HepG2 (cell line): Measurements from ENCODE around the gene AKAP9. TPM values are rescaled to one million over a fixed set of nuclear protein-coding genes. Genes with fewer than 3 reads are reported as not detected.

ENCODE experiments used
- ATAC-seq: fragments of 200-7000 bp; cut with Tn5 transposase; 3 replicates; pipeline ENCODE4 v1.9.1; 2020; ENCODE audit warnings: mild to moderate bottlenecking, moderate library complexity
- BruUV-seq: library from RNA; stranded (reverse); fragments of 400-500 nt; replicated peaks from 2 replicates; lab custom pipeline; 2021; lab: Mats Ljungman, UMichigan
- CTCF ChIA-PET: fragments of 300-600 bp; formaldehyde crosslinking; extraction: SDS; loops from one replicate; lab custom pipeline; 2021; ENCODE audit warnings: low total read pairs, inconsistent platforms, low intra/inter-chr PET ratio; lab: Yijun Ruan, JAX
- POLR2A ChIA-PET: fragments of 350-600 bp; sonication (Branson Sonifier 250); formaldehyde crosslinking; loops from one replicate; lab custom pipeline; 2020; ENCODE audit warnings: antibody characterized with exemption, inconsistent platforms; lab: Yijun Ruan, JAX
- DNase-seq: peaks from one replicate; pipeline ENCODE4 v3.0.0-alpha.2; 2015; ENCODE audit warnings: low spot score
- FAIRE-seq: peaks from 3 replicates; lab custom pipeline; 2011; peaks lifted over from hg19 to GRCh38; lab: Jason Lieb, UNC
- H2AFZ ChIP-seq: one replicate; pipeline ENCODE4 v1.6.1; 2011; ENCODE audit warnings: low read length, inconsistent platforms
- H3K27ac ChIP-seq: fragments of 300-600 bp; 3 replicates; pipeline ENCODE4 v1.8.0; 2011; ENCODE audit warnings: mixed run types, mild to moderate bottlenecking, mixed read lengths, low read length, inconsistent platforms; ENCODE audit not compliant: insufficient read depth; ENCODE audit errors: extremely low read length
- H3K27me3 ChIP-seq, 2 experiments: fragments of 200-600 bp in 1 of 2; 2 replicates in 1 of 2; 3 replicates in 1 of 2; pipeline versions ENCODE4 v1.6.0 to v1.8.0; 2011; ENCODE audit warnings: low read length in 2 of 2, mild to moderate bottlenecking in 2 of 2, moderate library complexity in 2 of 2, inconsistent platforms in 1 of 2; ENCODE audit not compliant: insufficient read depth in 2 of 2, control insufficient read depth in 1 of 2
- H3K36me3 ChIP-seq, 2 experiments: fragments of 200-600 bp in 1 of 2; replicated peaks in 1 of 2; 2 replicates in 1 of 2; 3 replicates in 1 of 2; pipeline versions ENCODE4 v1.5.1 to v1.8.0; 2011; ENCODE audit warnings: low read length in 2 of 2, inconsistent platforms in 1 of 2; ENCODE audit not compliant: insufficient read depth in 2 of 2, control insufficient read depth in 1 of 2
- H3K4me1 ChIP-seq: 2 replicates; pipeline ENCODE4 v1.5.1; 2012; ENCODE audit warnings: low read length, inconsistent platforms; ENCODE audit not compliant: insufficient read depth
- H3K4me2 ChIP-seq: 2 replicates; pipeline ENCODE4 v1.6.0; 2011; ENCODE audit warnings: low read depth, low read length, inconsistent platforms
- H3K4me3 ChIP-seq, 3 experiments: fragments of 200-600 bp in 1 of 3; sonication (generic), shearing (Covaris generic) in 1 of 3; replicated peaks in 1 of 3; 2 replicates each; pipeline ENCODE4 v1.5.1; 2011 to 2016; ENCODE audit warnings: low read length in 3 of 3, inconsistent platforms in 2 of 3, low read depth in 2 of 3, mild to moderate bottlenecking in 2 of 3, control low read depth in 1 of 3, mixed read lengths in 1 of 3; ENCODE audit not compliant: insufficient read depth in 1 of 3
- H3K79me2 ChIP-seq: one replicate; pipeline ENCODE4 v1.6.1; 2011; ENCODE audit warnings: low read length, inconsistent platforms; ENCODE audit not compliant: insufficient read depth
- H3K9ac ChIP-seq: 2 replicates; pipeline ENCODE4 v1.6.0; 2011; ENCODE audit warnings: mild to moderate bottlenecking, low read depth, low read length, inconsistent platforms; ENCODE audit not compliant: insufficient read depth
- H3K9me3 ChIP-seq: 2 replicates; pipeline ENCODE4 v1.5.1; 2012; ENCODE audit warnings: mild to moderate bottlenecking, low read length
- H4K20me1 ChIP-seq: 2 replicates; pipeline ENCODE4 v1.6.0; 2011; ENCODE audit warnings: inconsistent platforms, mild to moderate bottlenecking, low read length, moderate library complexity; ENCODE audit not compliant: insufficient read depth
- ARNT2 ChIP-seq: sonication (generic); formaldehyde crosslinking; IDR thresholded peaks from 2 replicates; pipeline ENCODE4 v1.8.0; 2022; ENCODE audit warnings: mild to moderate bottlenecking, low read depth, missing genetic modification reagents, moderate library complexity
- EHMT2 ChIP-seq: fragments of 200-600 bp; sonication (generic); IDR thresholded peaks from 2 replicates; pipeline ENCODE4 v1.7.0; 2017; ENCODE audit warnings: antibody characterized with exemption, low read depth, low read length, borderline replicate concordance
- KLF11 ChIP-seq: IDR thresholded peaks from 2 replicates; pipeline ENCODE4 v1.6.1; 2016; ENCODE audit warnings: missing compliant biosample characterization
- MAFF ChIP-seq: IDR thresholded peaks from 2 replicates; pipeline ENCODE4 v1.6.1; 2011; ENCODE audit warnings: low read depth, low read length, improper control_type of control experiment
- MAFK ChIP-seq, 2 experiments: IDR thresholded peaks in 1 of 2; conservative IDR thresholded peaks in 1 of 2; 2 replicates each; pipeline ENCODE4 v1.6.1; 2011; ENCODE audit warnings: improper control_type of control experiment in 2 of 2, low read length in 2 of 2
- TEAD3 ChIP-seq: optimal IDR thresholded peaks from 2 replicates; pipeline ENCODE3; 2016; ENCODE audit warnings: borderline replicate concordance
- WGBS: methylation state at CpG from one replicate; pipeline ENCODE4 v1.1.6; 2017; ENCODE audit warnings: low lambda C conversion rate; 5-methylcytosine and 5-hydroxymethylcytosine counted together
- in situ Hi-C: cut with HindIII; loops from 2 replicates; pipeline ENCODE4 v1.10.0; 2017; ENCODE audit warnings: low pct_unique_long_range_greater_than_20kb; ENCODE audit not compliant: extremely low pct_ligation_motif_present
- intact Hi-C: fragments of 100-400 bp; cut with micrococcal nuclease; formaldehyde crosslinking; loops from one replicate; pipeline ENCODE4 v1.10.0; 2022; ENCODE audit not compliant: unreplicated experiment
- polyA plus RNA-seq, 8 experiments: library from polyadenylated mRNA; depleted of rRNA in 3 of 8; stranded (reverse) in 7 of 8; unstranded in 1 of 8; fragments of >200 nt; fragmentation: Illumina TruSeq in 4 of 8; extraction: Trizol in 4 of 8; gene quantifications; 2 replicates each; pipeline versions ENCODE4 v1.2.1 to v1.2.3, GENCODE V29; 2011 to 2016; ENCODE audit warnings: low read depth in 4 of 8, missing spikeins in 1 of 8, mixed read lengths in 1 of 8; ENCODE audit not compliant: insufficient read depth in 1 of 8
- total RNA-seq, 5 experiments: library from RNA; depleted of rRNA; stranded (reverse); fragments of >200 nt; fragmentation: Illumina TruSeq; extraction: Trizol; gene quantifications; 2 replicates each; pipeline ENCODE4 v1.2.3, GENCODE V29; 2016; ENCODE audit warnings: low read depth in 1 of 5
- TF ChIP-seq, protein P1 (sequence below): sonication (generic); formaldehyde crosslinking; IDR thresholded peaks from 2 replicates; pipeline ENCODE4 v1.4.0; 2020; ENCODE audit warnings: missing genetic modification reagents

AKAP9 gene
- total and polyA plus RNA-seq, 2 of the 13 experiments (the other 11 are each of a cell fraction or from before 2014, with no cell fraction given): 27.6 to 33.1 TPM

- in situ Hi-C loops: no loop called here
- 0 out of 2 replicates have a peak, but pooled peaks have one; percentile 15 for TF ChIP-seq MAFF
- TF ChIP-seq, protein P1, sequence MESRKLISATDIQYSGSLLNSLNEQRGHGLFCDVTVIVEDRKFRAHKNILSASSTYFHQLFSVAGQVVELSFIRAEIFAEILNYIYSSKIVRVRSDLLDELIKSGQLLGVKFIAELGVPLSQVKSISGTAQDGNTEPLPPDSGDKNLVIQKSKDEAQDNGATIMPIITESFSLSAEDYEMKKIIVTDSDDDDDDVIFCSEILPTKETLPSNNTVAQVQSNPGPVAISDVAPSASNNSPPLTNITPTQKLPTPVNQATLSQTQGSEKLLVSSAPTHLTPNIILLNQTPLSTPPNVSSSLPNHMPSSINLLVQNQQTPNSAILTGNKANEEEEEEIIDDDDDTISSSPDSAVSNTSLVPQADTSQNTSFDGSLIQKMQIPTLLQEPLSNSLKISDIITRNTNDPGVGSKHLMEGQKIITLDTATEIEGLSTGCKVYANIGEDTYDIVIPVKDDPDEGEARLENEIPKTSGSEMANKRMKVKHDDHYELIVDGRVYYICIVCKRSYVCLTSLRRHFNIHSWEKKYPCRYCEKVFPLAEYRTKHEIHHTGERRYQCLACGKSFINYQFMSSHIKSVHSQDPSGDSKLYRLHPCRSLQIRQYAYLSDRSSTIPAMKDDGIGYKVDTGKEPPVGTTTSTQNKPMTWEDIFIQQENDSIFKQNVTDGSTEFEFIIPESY (CRISPR knock-in tag): no peak
- no peak for TF ChIP-seq EHMT2
- peak in 1 of 2 experiments; percentile 70; a peak in 2 of 4 replicates for TF ChIP-seq MAFK (conservative IDR thresholded peaks at IDR 0.05 in 1 of 2, IDR thresholded peaks at IDR 0.05 in 1 of 2; ENCODE audit: low read length in 2 of 2)
- no peak for TF ChIP-seq TEAD3 (CRISPR knock-in tag)
- TF ChIP-seq KLF11 (CRISPR knock-in tag): no peak
- TF ChIP-seq ARNT2 (CRISPR knock-in tag): no peak
- H4K20me1 ChIP-seq: 0 out of 2 replicates have a peak, but pooled peaks cover 4% of the 10 kb centered on the region
- no peak overlapping the region for H3K9ac ChIP-seq
- POLR2A ChIA-PET: no interaction called here
- H3K27ac ChIP-seq: no peak overlapping the region
- DNase-seq: no peak
- no peak overlapping the region for H3K4me3 ChIP-seq
- H3K79me2 ChIP-seq: peaks cover 10% of the 10 kb centered on the region
- H3K4me2 ChIP-seq: no peak overlapping the region
- CTCF ChIA-PET: no interaction called here
- intact Hi-C loops: no loop called here
- WGBS: 95% methylated on average over 4 of the region's 4 CpGs
- peaks cover 2 to 24% of the 10 kb centered on the region in 2 experiments; a peak in 4 of 5 replicates for H3K36me3 ChIP-seq
- no peak overlapping the region for H2AFZ ChIP-seq
- no peak for ATAC-seq
- H3K9me3 ChIP-seq: no peaks in the 10 kb centered on the region
- no peak for FAIRE-seq
- no peaks in the 10 kb centered on the region for H3K4me1 ChIP-seq
- no peaks in the 10 kb centered on the region for H3K27me3 ChIP-seq
- no TSS peak for BruUV-seq
Observed at GRCh38 chr7:91976743-91977142, 36.1 kb downstream of the AKAP9 start.
